KG1 (cell line): ENCODE results near the gene TAS2R41.

ENCODE experiments used
- DNase-seq: peaks from one replicate; lab custom pipeline; 2025; lab: John Stamatoyannopoulos, UW

Gene TAS2R41

GRCh38 chr7:143493751-143494150 is 16.1 kb downstream of the TAS2R41 start:
- no peak for DNase-seq

DNA sequence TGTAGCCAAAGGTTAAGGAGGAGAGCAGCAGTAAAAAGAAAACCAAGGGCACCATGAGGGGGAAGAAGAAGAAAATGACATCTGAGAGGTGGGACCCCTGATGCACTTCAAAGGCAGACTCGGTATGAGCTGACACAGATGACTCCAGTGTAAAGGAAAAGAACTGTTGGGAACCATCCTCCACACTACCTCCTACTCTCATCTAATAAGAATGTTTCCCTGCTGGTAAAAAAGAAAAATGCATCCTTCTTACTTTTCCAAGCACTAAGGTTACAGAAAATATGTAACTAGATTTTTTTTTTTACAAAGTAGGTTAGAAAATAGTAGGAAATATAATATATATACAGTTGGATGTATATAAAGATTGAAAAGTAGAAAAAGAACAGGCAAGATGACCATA is 16.9 kb downstream of the TAS2R41 start:
- DNase-seq: no peak

- DNase-seq: no peak
These were observed 18.2 kb downstream of the TAS2R41 start for GRCh38 chr7:143495851-143496250.

DNA sequence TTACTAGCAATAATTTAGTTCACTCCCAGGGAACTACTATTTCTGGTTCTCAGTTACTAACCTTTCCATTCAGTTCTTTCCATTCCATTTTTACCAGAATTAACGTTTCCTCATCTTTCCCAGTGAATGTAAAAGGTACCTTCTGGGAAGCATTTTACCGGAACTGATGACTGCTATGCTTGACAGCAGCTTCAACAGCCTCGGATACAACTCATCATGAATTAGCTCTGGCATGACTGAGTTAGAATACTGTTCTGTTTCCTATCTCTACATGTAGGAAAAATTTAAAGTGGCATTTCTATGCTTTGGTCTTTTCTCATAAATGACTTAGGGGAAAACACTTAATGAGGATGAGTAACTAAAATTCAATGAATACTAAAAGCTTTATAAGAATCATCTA is 18.6 kb downstream of the TAS2R41 start:
- no peak for DNase-seq

DNA sequence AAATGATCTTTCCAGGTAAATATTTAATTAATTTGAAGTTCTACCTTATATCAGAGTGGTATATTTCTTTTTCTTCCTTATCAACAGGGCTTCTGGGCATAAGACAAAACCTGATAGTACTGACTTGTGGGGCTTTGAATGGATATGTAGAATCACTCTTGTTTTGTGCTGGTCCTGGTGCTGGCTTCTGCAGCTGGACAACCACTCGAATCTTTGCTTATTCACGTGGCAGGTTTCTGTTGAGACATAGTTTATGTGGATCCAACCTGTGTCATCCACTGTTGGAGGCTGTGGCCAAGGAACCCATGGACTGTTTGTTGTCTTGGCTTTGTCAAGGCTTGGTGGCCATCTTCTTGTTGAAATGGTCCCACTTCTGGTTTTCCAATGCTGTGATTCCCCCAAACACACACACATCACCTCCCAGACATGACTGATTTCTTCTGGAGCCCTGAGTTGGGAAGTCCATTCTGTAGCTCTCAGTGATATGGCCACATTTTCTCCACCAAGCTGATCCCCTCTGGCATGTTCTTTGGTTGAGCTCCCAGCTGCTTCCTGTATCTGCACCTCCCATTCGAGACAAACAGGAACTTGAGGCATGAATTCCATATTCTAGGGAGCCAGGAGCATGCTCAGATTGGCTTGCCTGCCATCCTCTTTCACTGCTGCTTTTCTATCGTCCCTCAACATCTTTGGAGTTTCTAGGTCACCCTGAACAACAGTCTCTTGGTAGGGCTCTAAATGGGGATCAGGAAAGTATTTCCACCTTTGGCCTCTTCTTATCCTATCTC is 19.5 kb downstream of the TAS2R41 start:
- DNase-seq: no peak

DNA sequence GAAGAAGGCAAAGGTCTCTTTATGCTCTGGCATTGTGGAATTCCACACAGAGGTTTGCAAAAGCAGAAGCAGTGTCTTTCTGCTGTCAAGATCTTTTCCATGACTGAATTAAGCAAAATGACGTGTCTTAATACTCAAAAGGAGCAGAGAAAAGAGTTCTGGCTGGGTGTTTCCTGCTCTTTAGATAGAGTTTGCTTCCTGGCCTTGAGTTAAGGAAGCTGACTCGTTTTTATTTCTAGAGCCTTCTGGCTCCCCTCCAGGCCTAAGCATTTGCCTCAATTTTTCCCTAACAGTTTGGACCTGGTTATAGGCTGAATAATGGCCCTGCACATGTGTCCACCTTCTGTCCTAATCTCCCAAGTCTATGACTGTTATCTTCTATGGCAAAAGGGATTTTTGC is 21.6 kb downstream of the TAS2R41 start:
- no peak for DNase-seq

GRCh38 chr7:143499743-143500348 is 22.2 kb downstream of the TAS2R41 start:
- no peak for DNase-seq

DNA sequence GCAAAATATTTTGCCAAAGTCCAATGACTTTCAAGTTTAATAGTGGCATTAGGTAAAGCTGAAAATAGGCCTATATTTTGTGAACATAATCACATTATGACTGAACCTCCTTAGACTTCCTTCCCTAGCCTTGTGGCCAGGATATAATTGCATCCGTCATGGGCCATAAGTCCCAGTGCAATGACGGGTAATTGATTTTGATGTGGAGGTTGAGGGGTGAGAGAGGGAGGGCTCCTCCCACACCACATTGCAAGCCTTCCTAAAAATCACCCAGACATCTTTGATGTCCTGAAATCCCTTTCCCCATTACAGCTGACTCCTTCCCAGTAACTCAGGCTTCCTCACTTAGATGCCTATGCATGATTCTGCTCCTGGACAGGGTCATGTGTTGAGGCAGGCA is 25.6 kb downstream of the TAS2R41 start:
- DNase-seq: no peak

GRCh38 chr7:143504215-143504936 is 26.7 kb downstream of the TAS2R41 start:
- DNase-seq: no peak

DNA sequence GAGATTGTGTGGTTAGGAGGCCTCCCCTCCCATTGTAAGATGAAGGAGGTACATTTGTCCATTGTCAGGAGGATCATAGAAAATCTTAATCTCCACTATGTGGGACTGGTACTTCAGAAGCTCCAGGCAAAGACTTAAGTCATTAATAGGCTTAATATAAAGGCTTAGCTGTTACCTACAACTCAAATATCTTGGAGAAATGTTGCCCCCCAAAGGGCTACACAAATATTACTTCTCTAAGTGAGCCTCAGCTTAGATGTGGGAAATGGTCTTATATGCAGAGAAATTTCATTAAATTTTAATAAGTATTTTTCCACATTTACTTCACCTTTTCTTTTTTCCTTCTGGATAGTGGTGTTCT is 27.2 kb downstream of the TAS2R41 start:
- DNase-seq: no peak

DNA sequence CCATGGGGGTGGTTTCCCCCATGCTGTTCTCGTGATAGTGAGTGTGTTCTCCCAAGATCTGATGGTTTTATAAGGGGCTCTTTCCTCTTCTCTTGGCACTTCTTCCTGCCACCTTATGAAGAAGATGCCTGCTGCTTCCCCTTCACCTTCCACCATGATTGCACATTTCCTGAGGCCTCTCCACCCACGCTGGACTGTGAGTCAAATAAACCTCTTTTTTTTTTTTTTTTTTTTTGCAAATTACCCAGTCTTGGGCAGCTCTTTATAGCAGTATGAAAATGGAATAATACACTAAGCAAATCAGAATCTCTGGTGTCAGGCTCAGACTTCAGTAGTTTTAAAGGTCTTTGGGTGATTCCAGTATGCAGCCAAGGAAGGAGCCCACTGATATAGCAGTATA is 28.2 kb downstream of the TAS2R41 start:
- no peak for DNase-seq

DNA sequence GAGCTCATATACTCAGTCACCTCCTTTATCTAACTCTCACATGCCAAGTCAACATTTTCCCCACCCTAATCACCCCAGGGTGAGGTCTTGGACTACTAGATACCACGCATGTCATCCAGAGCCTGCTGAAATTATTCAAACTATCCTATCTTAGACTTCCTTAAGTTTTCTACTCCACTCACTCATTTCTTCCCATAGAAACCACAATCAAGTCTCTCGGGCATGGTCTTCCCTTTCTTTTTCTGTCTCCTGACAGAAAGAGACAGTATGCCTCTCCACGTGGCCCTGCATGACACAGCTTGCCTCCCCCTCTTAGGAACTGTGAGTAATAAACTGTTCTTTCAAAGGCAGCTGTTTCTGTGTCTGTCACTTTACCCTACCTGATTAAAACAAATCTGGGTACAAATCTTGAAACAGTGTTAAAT is 29.4 kb downstream of the TAS2R41 start:
- no peak for DNase-seq

DNA sequence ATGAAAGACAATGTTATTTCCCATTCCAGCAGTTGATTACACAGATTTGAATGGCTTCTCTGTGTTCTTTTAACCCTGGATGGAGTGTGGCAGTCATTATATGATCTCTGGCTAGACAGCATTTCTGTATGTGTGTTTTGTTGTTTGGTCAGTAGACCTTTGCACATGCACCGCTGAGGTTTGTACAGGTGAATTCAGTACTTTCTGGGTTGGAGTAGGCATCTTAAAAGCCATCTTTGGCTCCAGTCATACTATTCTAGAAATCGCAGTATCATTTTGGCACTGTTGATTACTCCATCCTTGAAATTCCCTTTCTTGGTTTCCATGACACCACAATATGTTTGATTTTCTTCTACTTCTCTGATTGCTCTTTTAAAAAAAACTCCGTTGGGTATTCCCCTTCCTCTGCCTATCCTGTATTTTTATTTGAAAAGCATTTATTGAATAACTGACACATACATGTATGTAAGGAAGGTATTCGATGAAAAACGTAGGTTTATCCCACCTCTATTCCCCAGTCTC is 29.9 kb downstream of the TAS2R41 start:
- no peak for DNase-seq

GRCh38 chr7:143510854-143511592 is 33.4 kb downstream of the TAS2R41 start:
- DNase-seq: no peak

DNA sequence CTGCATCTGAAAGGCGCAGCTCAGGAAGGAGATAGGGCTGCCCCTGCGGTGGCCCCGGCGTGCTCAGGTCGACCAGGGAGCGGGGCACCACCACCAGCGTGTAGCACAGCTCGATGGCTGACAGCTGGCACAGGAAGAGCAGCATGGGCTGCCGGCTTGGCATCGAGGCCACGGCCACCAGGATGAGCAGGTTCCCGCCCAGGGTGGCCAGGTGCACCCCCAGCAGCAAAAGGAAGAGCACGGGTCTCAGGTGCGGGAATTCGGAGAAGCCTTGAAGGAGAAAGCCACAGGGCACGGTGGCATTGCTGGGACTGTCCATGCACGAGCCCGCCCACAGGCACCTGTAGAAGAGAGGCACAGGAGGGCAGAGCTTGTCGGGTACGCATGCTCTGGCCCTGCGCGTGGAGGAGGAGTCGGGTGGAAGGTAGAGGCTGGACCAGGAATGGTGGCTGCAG is 33.9 kb downstream of the TAS2R41 start:
- no peak for DNase-seq

DNA sequence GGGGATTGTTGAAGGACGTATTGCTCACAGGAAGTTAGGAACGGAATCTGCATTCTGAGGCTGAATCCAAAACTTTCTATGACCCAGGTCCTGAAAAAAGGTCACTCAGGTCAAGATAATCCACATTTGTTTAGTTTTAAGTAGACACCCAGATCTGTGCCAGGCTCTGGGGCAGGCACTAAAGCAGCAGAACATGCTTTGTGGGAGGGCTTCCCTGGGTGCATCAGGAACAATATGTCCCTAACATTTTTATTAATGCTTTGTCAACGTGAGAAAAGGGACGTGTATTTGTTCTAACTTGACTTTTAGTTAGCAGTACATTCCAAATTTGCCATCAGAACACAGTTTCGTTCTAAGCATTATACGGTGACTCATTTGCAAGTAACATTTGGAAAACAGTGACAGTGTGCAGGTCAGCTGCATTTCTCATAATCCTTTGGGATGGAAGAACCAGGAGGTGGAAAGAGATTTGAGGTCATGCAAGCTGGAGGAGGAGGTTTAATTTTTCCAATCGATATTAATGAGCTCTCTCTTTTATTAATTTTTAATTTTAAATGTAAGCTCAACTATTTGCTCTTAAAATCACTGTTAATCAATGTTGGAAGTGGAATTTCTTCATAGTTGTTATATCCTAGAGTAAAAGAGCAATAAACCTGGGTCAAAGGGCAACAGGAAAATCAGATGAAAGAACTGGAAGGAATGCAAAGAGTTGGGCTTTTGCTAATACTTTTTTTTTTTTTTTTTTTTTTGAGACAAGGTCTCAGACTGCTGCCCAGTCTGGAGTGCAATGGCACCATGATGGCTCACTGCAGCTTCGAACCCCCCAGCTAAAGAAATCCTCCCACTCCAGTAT is 35.0 kb downstream of the TAS2R41 start:
- no peak for DNase-seq

- DNase-seq: no peak
These were observed 36.8 kb downstream of the TAS2R41 start for GRCh38 chr7:143514487-143514886.

DNA sequence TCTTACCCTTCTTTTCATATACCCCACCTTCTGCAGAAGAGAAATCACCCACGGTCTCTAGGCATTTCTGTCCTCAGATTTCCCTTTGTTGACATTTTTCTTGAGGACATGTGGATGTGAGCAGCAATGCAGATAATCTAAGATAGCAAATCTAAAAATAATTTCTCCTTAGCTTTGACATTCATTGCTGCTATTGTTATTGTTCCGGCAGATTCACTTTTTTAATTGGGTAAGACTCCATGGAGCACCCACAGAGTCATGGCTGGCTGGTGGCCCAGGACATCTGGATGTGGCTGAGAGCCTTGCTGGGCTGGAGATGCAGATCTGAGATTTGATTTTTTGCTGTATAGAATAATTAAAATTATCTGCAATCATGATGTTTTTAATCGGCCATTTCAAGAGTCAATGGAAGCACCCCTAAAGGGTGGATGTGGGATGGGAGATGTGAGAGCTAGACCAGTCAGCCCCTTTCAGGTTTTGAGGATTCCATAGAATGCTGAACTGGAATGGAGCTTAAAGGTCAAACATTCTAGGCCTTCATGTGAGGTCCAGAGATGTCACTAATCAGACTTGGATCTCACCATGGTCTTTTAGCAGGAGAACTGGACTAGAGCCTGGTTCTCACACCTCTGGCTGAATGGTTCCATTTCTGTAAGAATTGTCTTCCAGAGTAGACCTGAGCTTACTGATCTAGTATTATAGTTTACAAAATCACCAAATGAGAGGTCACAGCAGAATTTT is 37.5 kb downstream of the TAS2R41 start:
- DNase-seq: no peak

GRCh38 chr7:143516981-143517380 is 39.3 kb downstream of the TAS2R41 start:
- DNase-seq: no peak

DNA sequence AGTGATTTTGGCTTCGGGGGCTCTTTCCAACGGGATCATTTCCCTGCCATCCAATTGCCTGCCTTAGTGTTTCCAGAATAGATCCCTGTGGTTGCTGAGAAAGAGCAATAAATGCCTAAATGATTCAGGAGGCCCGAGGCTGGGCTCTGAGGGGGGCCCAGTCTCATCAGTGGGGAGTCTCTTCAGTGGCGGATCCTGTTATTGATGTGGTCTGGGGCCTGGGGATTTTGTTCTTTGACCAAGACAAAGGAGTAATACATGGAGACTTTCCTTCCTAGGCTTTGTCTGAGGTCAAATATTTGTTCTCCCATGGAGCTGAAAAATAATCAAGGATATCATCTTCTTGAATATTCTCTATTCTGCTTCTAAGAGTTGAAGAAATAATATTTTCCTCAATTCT is 40.8 kb downstream of the TAS2R41 start:
- DNase-seq: no peak

GRCh38 chr7:143518941-143519340 is 41.3 kb downstream of the TAS2R41 start:
- DNase-seq: no peak
